Embryonic facial prominence (tissue), 1 donor: Measurements from ENCODE around the gene GSTO2.

ENCODE experiments used
- DNase-seq: peaks from one replicate; pipeline ENCODE4 v3.0.0-alpha.2; 2016; ENCODE audit errors: extremely low spot score

Gene GSTO2

GRCh38 chr10:104281694-104282093 is 12.7 kb downstream of the GSTO2 start:
- DNase-seq = no peak

GRCh38 chr10:104284846-104285245 is 15.9 kb downstream of the GSTO2 start:
- no peak for DNase-seq

- no peak for DNase-seq
These were observed 18.0 kb downstream of the GSTO2 start for GRCh38 chr10:104286939-104287338.

GRCh38 chr10:104288355-104288754 is 19.4 kb downstream of the GSTO2 start:
- DNase-seq = no peak

GRCh38 chr10:104291439-104291951 is 22.5 kb downstream of the GSTO2 start:
- DNase-seq = peak; percentile 81

GRCh38 chr10:104293011-104293410 is 24.0 kb downstream of the GSTO2 start:
- no peak for DNase-seq

- DNase-seq = no peak
These were observed 24.9 kb downstream of the GSTO2 start for GRCh38 chr10:104293781-104294321.

GRCh38 chr10:104296687-104297436 is 27.9 kb downstream of the GSTO2 start:
- DNase-seq = no peak

- DNase-seq = no peak
These were observed 29.0 kb downstream of the GSTO2 start for GRCh38 chr10:104297697-104298660.

- no peak for DNase-seq
These were observed 30.3 kb downstream of the GSTO2 start for GRCh38 chr10:104299031-104299904.

GRCh38 chr10:104300002-104300735 is 31.2 kb downstream of the GSTO2 start:
- DNase-seq = no peak

GRCh38 chr10:104300736-104301292 is 31.8 kb downstream of the GSTO2 start:
- no peak for DNase-seq

GRCh38 chr10:104301907-104302690 is 33.1 kb downstream of the GSTO2 start:
- DNase-seq = no peak

- no peak for DNase-seq
These were observed 34.8 kb downstream of the GSTO2 start for GRCh38 chr10:104303594-104304355.

- DNase-seq = no peak
These were observed 35.4 kb downstream of the GSTO2 start for GRCh38 chr10:104304356-104304745.

- no peak for DNase-seq
These were observed 35.9 kb downstream of the GSTO2 start for GRCh38 chr10:104304927-104305326.

GRCh38 chr10:104306897-104307296 is 37.9 kb downstream of the GSTO2 start:
- DNase-seq = no peak

GRCh38 chr10:104307576-104308438 is 38.8 kb downstream of the GSTO2 start:
- no peak for DNase-seq
